Adrenal gland (tissue), 5 donors: ENCODE measurements around the gene GALNT11.

Experiments used
- CTCF ChIP-seq, 6 experiments: fragments of 450-650 bp in 4 of 6; fragments of 200-600 bp in 2 of 6; sonication (generic) in 1 of 6; IDR thresholded peaks; 1 replicate in 5 of 6; 2 replicates in 1 of 6; pipeline versions ENCODE4 v1.5.1 to v1.8.0; 2016 to 2021; ENCODE audit warnings: antibody characterized with exemption in 6 of 6, mild to moderate bottlenecking in 2 of 6, moderate library complexity in 1 of 6
- POLR2A ChIP-seq, 2 donors: fragments of 450-650 bp; IDR thresholded peaks; one replicate each; pipeline ENCODE4 v1.6.1; 2017; ENCODE audit warnings: antibody characterized with exemption in 2 of 2, mild to moderate bottlenecking in 2 of 2, moderate library complexity in 1 of 2
- donor health status: DM: no; HTN: no; CAD: no.

GRCh38 chr7:152117356-152117755 lies 91.9 kb downstream of the GALNT11 start:
- TF ChIP-seq CTCF (IDR thresholded peaks at IDR 0.05) (no peak), POLR2A (IDR thresholded peaks at IDR 0.05) (no peak)
